Breast epithelium (tissue), 3 donors: ENCODE data around the gene IQCF2.

Source experiments
- POLR2A ChIP-seq: fragments of 450-650 bp; IDR thresholded peaks from one replicate; pipeline ENCODE4 v1.6.1; 2016; ENCODE audit warnings: antibody characterized with exemption, mild to moderate bottlenecking, moderate library complexity
- TF ChIP-seq, protein P1 (sequence below), 3 donors: fragments of 450-650 bp; IDR thresholded peaks; one replicate each; pipeline ENCODE4 v1.5.1; 2016 to 2017; ENCODE audit warnings: antibody characterized with exemption in 3 of 3, mild to moderate bottlenecking in 3 of 3, moderate library complexity in 3 of 3

DNA sequence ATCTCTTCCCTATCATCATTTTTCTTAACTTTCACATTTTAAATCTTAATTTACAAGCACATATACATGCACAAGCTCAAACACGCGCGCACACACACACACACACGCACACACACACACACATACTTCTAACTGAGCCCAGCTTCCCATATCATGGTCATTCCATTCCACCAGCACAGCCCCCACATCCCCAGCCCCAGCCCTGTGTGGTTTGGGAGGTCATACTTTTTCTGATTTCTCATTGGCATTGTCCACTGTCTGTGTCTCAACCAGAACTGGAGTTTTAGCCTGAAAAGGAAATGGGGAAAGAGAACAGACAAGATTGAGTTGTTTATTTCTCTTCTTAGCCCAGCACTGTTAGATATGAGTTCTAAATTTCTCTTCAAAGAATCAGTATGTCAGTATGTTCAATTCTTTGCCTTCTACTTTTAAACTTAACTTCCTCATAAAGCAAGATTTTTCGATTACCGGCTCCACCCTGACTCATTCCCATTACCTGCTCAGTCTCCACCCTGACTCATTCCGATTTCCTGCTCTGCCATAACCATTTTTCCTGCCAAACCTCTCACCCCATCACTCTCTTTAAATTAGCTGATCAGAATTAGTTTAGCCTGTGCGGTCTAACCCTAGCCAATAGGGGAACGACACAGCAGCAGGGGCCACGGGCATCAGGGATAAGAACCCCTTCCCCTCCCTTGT is 35.3 kb downstream of the IQCF2 start:
- TF ChIP-seq, protein P1, sequence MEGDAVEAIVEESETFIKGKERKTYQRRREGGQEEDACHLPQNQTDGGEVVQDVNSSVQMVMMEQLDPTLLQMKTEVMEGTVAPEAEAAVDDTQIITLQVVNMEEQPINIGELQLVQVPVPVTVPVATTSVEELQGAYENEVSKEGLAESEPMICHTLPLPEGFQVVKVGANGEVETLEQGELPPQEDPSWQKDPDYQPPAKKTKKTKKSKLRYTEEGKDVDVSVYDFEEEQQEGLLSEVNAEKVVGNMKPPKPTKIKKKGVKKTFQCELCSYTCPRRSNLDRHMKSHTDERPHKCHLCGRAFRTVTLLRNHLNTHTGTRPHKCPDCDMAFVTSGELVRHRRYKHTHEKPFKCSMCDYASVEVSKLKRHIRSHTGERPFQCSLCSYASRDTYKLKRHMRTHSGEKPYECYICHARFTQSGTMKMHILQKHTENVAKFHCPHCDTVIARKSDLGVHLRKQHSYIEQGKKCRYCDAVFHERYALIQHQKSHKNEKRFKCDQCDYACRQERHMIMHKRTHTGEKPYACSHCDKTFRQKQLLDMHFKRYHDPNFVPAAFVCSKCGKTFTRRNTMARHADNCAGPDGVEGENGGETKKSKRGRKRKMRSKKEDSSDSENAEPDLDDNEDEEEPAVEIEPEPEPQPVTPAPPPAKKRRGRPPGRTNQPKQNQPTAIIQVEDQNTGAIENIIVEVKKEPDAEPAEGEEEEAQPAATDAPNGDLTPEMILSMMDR (IDR thresholded peaks at IDR 0.05) = no peak
- TF ChIP-seq POLR2A = no peak
